SK-N-SH (cell line): ENCODE results near the gene PRR19. TPM values are rescaled to one million over a fixed set of nuclear protein-coding genes. Genes with fewer than 3 reads are reported as not detected.

Source experiments
- CTCF ChIA-PET: fragments of 300-600, 350-600 bp; formaldehyde crosslinking; extraction: SDS; loops from one replicate; lab custom pipeline; 2021; lab: Yijun Ruan, JAX
- POLR2A ChIA-PET: fragments of 350-600 bp; sonication (Branson Sonifier 250); formaldehyde crosslinking; extraction: SDS; loops from one replicate; lab custom pipeline; 2020; ENCODE audit warnings: antibody characterized with exemption, inconsistent platforms; lab: Yijun Ruan, JAX
- DNase-seq: peaks from one replicate; pipeline ENCODE4 v3.0.0; 2012
- H2AFZ ChIP-seq: fragments of 200-600 bp; sonication (generic); 2 replicates; pipeline ENCODE4 v1.8.1; 2016; ENCODE audit warnings: antibody characterized with exemption, mild to moderate bottlenecking, low read depth
- H3F3A ChIP-seq: fragments of 200-600 bp; sonication (generic); replicated peaks from 2 replicates; pipeline ENCODE3; 2016; ENCODE audit warnings: antibody characterized with exemption, mild to moderate bottlenecking; ENCODE audit not compliant: insufficient read depth
- H3K27ac ChIP-seq, 2 experiments: fragments of 200-500 bp in 1 of 2; fragments of 200-600 bp in 1 of 2; sonication (Bioruptor generic) in 1 of 2; sonication (generic), shearing (Covaris generic) in 1 of 2; 2 replicates each; pipeline versions ENCODE4 v1.5.1 to v1.6.1; 2014 to 2016; ENCODE audit warnings: low read depth in 2 of 2, inconsistent platforms in 1 of 2, low read length in 1 of 2, mild to moderate bottlenecking in 1 of 2, mixed read lengths in 1 of 2
- H3K27me3 ChIP-seq: fragments of 200-600 bp; sonication (generic), shearing (Covaris generic); 2 replicates; pipeline ENCODE4 v1.6.1; 2016; ENCODE audit warnings: mixed run types; ENCODE audit not compliant: insufficient read depth
- H3K36me3 ChIP-seq, 2 experiments: fragments of 200-500 bp in 1 of 2; fragments of 200-600 bp in 1 of 2; sonication (Bioruptor generic) in 1 of 2; sonication (generic) in 1 of 2; replicated peaks in 1 of 2; 2 replicates each; pipeline versions ENCODE3 to v1.5.1; 2014 to 2016; ENCODE audit warnings: low read length in 1 of 2, mild to moderate bottlenecking in 1 of 2; ENCODE audit not compliant: insufficient read depth in 2 of 2, control insufficient read depth in 1 of 2
- H3K4me1 ChIP-seq, 2 experiments: fragments of 200-500 bp in 1 of 2; fragments of 200-600 bp in 1 of 2; sonication (Bioruptor generic) in 1 of 2; sonication (generic), shearing (Covaris generic) in 1 of 2; 2 replicates each; pipeline versions ENCODE4 v1.5.1 to v1.6.1; 2014 to 2016; ENCODE audit warnings: low read depth in 1 of 2, low read length in 1 of 2, mixed run types in 1 of 2; ENCODE audit not compliant: insufficient read depth in 2 of 2, control insufficient read depth in 1 of 2
- H3K4me2 ChIP-seq: fragments of 200-600 bp; sonication (generic), shearing (Covaris generic); 2 replicates; pipeline ENCODE4 v1.6.1; 2017; ENCODE audit warnings: mixed run types
- H3K4me3 ChIP-seq, 2 experiments: fragments of 200-500 bp in 1 of 2; fragments of 200-600 bp in 1 of 2; sonication (Bioruptor generic) in 1 of 2; sonication (generic), shearing (Covaris generic) in 1 of 2; 2 replicates each; pipeline versions ENCODE4 v1.5.1 to v1.8.1; 2014 to 2016; ENCODE audit warnings: low read depth in 2 of 2, inconsistent platforms in 1 of 2, low read length in 1 of 2, mild to moderate bottlenecking in 1 of 2, mixed read lengths in 1 of 2, moderate library complexity in 1 of 2
- H3K79me2 ChIP-seq: fragments of 200-600 bp; sonication (generic); 2 replicates; pipeline ENCODE4 v1.8.1; 2017; ENCODE audit warnings: mild to moderate bottlenecking; ENCODE audit not compliant: insufficient read depth
- H3K9ac ChIP-seq: fragments of 200-600 bp; sonication (generic); 2 replicates; pipeline ENCODE4 v1.6.1; 2017; ENCODE audit warnings: mixed run types
- H3K9me2 ChIP-seq: fragments of 200-600 bp; sonication (generic); 2 replicates; pipeline ENCODE4 v1.6.1; 2017; ENCODE audit warnings: mixed run types
- H3K9me3 ChIP-seq: fragments of 200-600 bp; sonication (generic); 2 replicates; pipeline ENCODE4 v1.6.1; 2017; ENCODE audit warnings: mixed run types, mild to moderate bottlenecking, moderate library complexity
- H4K20me1 ChIP-seq: fragments of 200-600 bp; sonication (generic); 2 replicates; pipeline ENCODE4 v1.6.1; 2017; ENCODE audit warnings: mild to moderate bottlenecking, mixed run types; ENCODE audit not compliant: insufficient read depth
- CTCF ChIP-seq: fragments of 200-600 bp; sonication (generic); IDR thresholded peaks from 2 replicates; pipeline ENCODE4 v1.6.1; 2017; ENCODE audit warnings: antibody characterized with exemption, mild to moderate bottlenecking, moderate library complexity
- EP300 ChIP-seq, 2 experiments: IDR thresholded peaks; 2 replicates each; pipeline versions ENCODE4 v1.4.0 to v1.6.1; 2012; ENCODE audit warnings: borderline replicate concordance in 1 of 2, low read depth in 1 of 2, low read length in 1 of 2
- EZH2phosphoT487 ChIP-seq: fragments of 200-600 bp; sonication (generic); IDR thresholded peaks from 2 replicates; pipeline ENCODE4 v1.6.1; 2017; ENCODE audit warnings: low read depth, mixed run types, mild to moderate bottlenecking, antibody characterized with exemption, moderate library complexity, borderline replicate concordance
- FOSL2 ChIP-seq: IDR thresholded peaks from 2 replicates; pipeline ENCODE4 v1.4.0; 2012; ENCODE audit warnings: low read depth, mild to moderate bottlenecking, moderate library complexity, borderline replicate concordance
- FOXM1 ChIP-seq: IDR thresholded peaks from 2 replicates; pipeline ENCODE4 v1.4.0; 2012; ENCODE audit warnings: low read depth, mild to moderate bottlenecking
- IRF3 ChIP-seq: fragments of 150-350 bp; IDR thresholded peaks from 2 replicates; pipeline ENCODE4 v1.6.1; 2016; ENCODE audit warnings: mild to moderate bottlenecking, low read depth, low read length
- MXI1 ChIP-seq: IDR thresholded peaks from 2 replicates; pipeline ENCODE4 v1.6.1; 2012; ENCODE audit warnings: mild to moderate bottlenecking, low read depth, low read length, improper control_type of control experiment
- NFIC ChIP-seq: IDR thresholded peaks from 2 replicates; pipeline ENCODE4 v1.4.0; 2012; ENCODE audit warnings: borderline replicate concordance
- NRF1 ChIP-seq: IDR thresholded peaks from 2 replicates; pipeline ENCODE4 v1.6.1; 2012; ENCODE audit warnings: low read depth, mild to moderate bottlenecking, low read length
- PBX3 ChIP-seq: IDR thresholded peaks from 2 replicates; pipeline ENCODE4; 2012
- POLR2AphosphoS5 ChIP-seq: IDR thresholded peaks from 2 replicates; pipeline ENCODE4 v1.6.1; 2012; ENCODE audit warnings: low read depth, low read length
- RAD21 ChIP-seq: IDR thresholded peaks from 2 replicates; pipeline ENCODE4 v1.6.1; 2012; ENCODE audit warnings: mild to moderate bottlenecking, low read length
- RCOR1 ChIP-seq: fragments of 150-350 bp; IDR thresholded peaks from 2 replicates; pipeline ENCODE4 v1.6.1; 2017; ENCODE audit warnings: antibody characterized with exemption, low read length
- RFX5 ChIP-seq: IDR thresholded peaks from 2 replicates; pipeline ENCODE4 v1.6.1; 2012; ENCODE audit warnings: mild to moderate bottlenecking, improper control_type of control experiment, low read length
- SIN3A ChIP-seq: IDR thresholded peaks from 2 replicates; pipeline ENCODE4 v1.6.1; 2012; ENCODE audit warnings: low read depth, mild to moderate bottlenecking, low read length, moderate library complexity, borderline replicate concordance
- TAF1 ChIP-seq: IDR thresholded peaks from 2 replicates; pipeline ENCODE4 v1.6.1; 2012; ENCODE audit warnings: low read depth, mild to moderate bottlenecking, low read length, moderate library complexity, borderline replicate concordance
- TCF12 ChIP-seq: IDR thresholded peaks from 2 replicates; pipeline ENCODE4 v1.4.0; 2012
- TEAD4 ChIP-seq: IDR thresholded peaks from 2 replicates; pipeline ENCODE4 v1.4.0; 2012; ENCODE audit warnings: mild to moderate bottlenecking, borderline replicate concordance; ENCODE audit not compliant: insufficient read depth
- USF1 ChIP-seq: IDR thresholded peaks from 2 replicates; pipeline ENCODE4 v1.4.0; 2012; ENCODE audit warnings: low read depth, borderline replicate concordance
- USF2 ChIP-seq: fragments of 150-350 bp; IDR thresholded peaks from 2 replicates; pipeline ENCODE4 v1.6.1; 2017; ENCODE audit warnings: antibody characterized with exemption, low read length, low read depth, borderline replicate concordance
- YY1 ChIP-seq: IDR thresholded peaks from 2 replicates; pipeline ENCODE4 v1.4.0; 2012; ENCODE audit warnings: low read depth, mild to moderate bottlenecking
- whole genome bisulfite sequencing: methylation state at CpG from one replicate; pipeline ENCODE4 v1.1.6; 2017; ENCODE audit warnings: low lambda C conversion rate; 5-methylcytosine and 5-hydroxymethylcytosine counted together
- polyA plus RNA-seq, 3 experiments: library from polyadenylated mRNA; depleted of rRNA; stranded (reverse); fragments of >200 nt; gene quantifications; 2 replicates each; pipeline ENCODE4 v1.2.3, GENCODE V29; 2012

Gene PRR19
- polyA plus RNA-seq, 1 of the 3 experiments (the other 2 are of a cell fraction) = 1.3 TPM

GRCh38 chr19:42328106-42328505 lies 26.2 kb downstream of the PRR19 start (continued):
- TF ChIP-seq TAF1 = no peak
- no peak for TF ChIP-seq PBX3
- TF ChIP-seq NFIC = no peak
- no peak for TF ChIP-seq POLR2AphosphoS5

GRCh38 chr19:42328854-42329253 lies 26.9 kb downstream of the PRR19 start:
- no peak overlapping the region for H2AFZ ChIP-seq
- peaks cover 39% of the 10 kb centered on the region for H3K79me2 ChIP-seq
- TF ChIP-seq FOSL2 (no peak), NRF1 (no peak), TEAD4 (no peak), IRF3 (no peak), CTCF (no peak), SIN3A (no peak), MXI1 (no peak), YY1 (no peak), RCOR1 (no peak), USF2 (no peak), TCF12 (no peak), EZH2phosphoT487 (no peak), USF1 (no peak), RFX5 (no peak), EP300 (IDR thresholded peaks at IDR 0.05; ENCODE audit: borderline replicate concordance in 1 of 2, low read depth in 1 of 2, low read length in 1 of 2) (no peak), FOXM1 (no peak), RAD21 (no peak)
- TF ChIP-seq, all 33 proteins: peak for 0

More at GRCh38 chr19:42328854-42329253, 26.9 kb downstream of the PRR19 start:
- DNase-seq = no peak
- ChIA-PET CTCF (no interaction called here), POLR2A (no interaction called here)
- Histone ChIP-seq H3K9me3 (no peaks in the 10 kb centered on the region), H3K9me2 (no peaks in the 10 kb centered on the region), H3K4me3 (no peak overlapping the region), H3F3A (no peaks in the 10 kb centered on the region), H3K4me2 (no peak overlapping the region), H3K4me1 (peaks cover 8 to 16% of the 10 kb centered on the region in 2 experiments; a peak in 1 of 4 replicates), H3K27me3 (no peaks in the 10 kb centered on the region), H3K27ac (no peak overlapping the region), H4K20me1 (no peaks in the 10 kb centered on the region; the same call in 1 of the 2 replicates), H3K36me3 (no peaks in the 10 kb centered on the region), H3K9ac (no peak overlapping the region)
- WGBS = 89% methylated on average over 2 of the region's 2 CpGs
